ENCODE measurements around the gene DMXL2.
"Not testable (repeated sequence)": the region's sequence is repeated elsewhere in the genome, so short reads cannot be mapped to it uniquely, and the experiment has no call there.

Gene DMXL2

DNA sequence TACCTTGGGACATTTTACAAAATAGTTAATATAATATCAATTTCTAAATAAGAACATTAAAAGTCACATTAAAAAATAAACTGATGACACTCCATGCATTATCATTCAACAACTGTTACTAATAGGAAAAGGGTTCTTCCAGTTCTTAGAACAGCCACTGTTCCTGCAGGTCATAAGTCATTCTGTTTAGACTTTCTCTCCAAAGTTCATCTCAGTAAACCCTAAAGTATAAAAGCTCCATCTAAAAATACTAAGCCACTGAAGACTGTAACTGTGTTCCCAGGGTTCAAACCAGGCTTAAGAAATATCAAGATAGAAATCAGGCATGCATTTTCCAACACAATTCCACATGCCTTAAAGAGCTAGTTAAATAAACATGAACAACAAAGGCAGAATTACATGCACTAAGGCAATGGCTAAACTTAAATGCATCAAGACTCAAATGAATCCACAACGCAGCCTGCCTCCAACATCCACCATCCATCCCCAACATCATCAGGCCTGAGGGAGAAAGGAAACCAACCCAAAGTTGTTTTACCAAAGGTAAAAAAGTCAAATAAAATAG lies 46.2 kb downstream of the DMXL2 start:
- DNase-seq: no peak

- DNase-seq: no peak
Observed at GRCh38 chr15:51575775-51576174, 46.8 kb downstream of the DMXL2 start.

GRCh38 chr15:51573352-51573751 lies 49.2 kb downstream of the DMXL2 start:
- not testable (repeated sequence) for DNase-seq

GRCh38 chr15:51568939-51569784 lies 53.4 kb downstream of the DMXL2 start:
- DNase-seq: not testable (repeated sequence)

GRCh38 chr15:51561271-51561670 lies 61.3 kb downstream of the DMXL2 start:
- DNase-seq: no peak

DNA sequence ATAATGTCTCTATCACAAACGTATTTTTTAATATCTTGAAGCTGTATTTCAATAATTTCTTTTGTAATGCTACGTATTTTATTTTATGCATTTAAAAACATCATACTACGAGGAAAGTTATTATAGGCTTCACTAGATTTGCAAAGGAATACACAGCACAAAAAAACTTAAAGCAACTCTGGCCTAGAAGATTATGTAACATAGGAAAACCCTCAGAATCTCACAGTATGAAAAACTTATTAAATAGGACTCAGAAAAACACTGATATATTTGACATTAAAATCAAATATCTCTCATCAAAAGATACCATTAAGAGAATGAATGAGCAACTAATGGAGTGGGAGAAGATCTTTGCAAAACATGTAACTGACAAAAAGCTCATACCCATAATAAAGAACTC lies 63.7 kb downstream of the DMXL2 start:
- DNase-seq: no peak

- no peak for DNase-seq
Observed at GRCh38 chr15:51558411-51558810, 64.2 kb downstream of the DMXL2 start.

GRCh38 chr15:51550841-51551240 lies 71.7 kb downstream of the DMXL2 start:
- no peak for DNase-seq

GRCh38 chr15:51547656-51548055 lies 74.9 kb downstream of the DMXL2 start:
- DNase-seq: no peak

- DNase-seq: no peak
Observed at GRCh38 chr15:51536965-51537574, 85.5 kb downstream of the DMXL2 start.

DNA sequence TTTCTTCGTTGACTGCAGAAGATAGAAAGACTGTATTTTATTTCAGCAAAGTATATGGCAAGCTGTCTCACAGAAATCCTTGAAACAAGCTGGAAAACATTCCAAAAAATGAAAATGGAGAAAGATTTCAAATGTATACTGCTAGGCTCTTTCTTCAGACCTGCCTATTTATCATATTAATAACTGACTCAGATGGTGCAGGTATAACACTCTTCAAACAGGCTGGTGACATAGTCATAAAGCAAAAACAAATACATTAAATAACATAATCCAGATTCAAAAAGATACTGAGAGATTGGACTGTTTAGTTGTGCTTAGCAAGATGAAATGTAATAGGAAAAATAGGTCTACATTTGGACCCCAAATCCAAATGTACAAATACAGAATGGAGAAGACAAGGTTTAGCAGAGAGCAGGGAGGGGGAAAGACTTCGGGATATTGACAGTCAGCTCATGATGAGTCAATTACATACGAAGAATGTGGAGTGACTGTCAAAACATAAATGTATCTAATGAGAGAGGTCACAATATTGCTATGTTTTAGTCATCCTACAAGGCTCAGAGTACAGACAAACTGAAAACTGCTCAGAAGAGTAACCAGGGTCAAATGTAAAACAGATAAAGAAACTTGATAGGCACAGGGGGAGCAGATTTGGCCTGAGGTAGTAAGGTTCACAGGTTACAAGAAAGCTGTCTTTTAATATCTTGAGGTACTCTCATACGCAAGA lies 88.7 kb downstream of the DMXL2 start:
- no peak for DNase-seq

DNA sequence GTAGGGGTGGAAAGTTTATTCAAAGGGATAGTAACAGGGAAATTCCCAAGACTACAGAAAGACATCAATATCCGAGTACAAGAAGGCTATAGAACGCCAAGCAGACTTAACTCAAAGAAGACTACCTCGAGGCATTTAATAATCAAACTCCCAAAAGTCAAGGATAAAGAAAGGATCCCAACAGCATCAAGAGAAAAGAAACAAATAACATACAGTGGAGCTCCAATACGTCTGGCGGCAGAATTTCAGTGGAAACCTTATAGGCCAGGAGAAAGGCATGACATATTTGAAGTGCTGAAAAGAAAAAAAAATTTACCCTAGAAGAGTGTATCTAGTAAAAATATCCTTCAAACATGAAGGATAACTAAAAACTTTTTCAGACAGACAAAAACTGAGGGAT lies 95.6 kb downstream of the DMXL2 start:
- no peak for DNase-seq

DNA sequence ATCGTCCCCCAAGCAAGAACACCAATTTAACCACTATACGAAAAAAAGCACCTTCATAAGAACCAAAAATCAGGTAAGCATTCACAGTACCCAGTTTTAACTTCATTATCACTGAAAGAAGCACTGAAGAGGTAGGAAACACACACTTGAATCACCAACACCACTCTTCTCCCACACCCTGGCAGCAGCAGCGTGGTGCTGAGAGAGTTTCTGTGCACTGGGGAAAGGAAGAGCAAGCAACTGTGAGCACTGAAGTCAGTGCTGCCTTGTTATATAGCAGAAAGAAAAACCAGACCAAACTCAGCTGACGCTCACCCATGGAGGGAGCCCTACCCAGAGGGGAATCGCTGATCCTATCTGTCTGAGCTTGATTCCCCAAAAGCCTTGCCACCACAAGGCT lies 98.2 kb downstream of the DMXL2 start:
- DNase-seq: peak in 1 of 51 donors; percentile 5

DNA sequence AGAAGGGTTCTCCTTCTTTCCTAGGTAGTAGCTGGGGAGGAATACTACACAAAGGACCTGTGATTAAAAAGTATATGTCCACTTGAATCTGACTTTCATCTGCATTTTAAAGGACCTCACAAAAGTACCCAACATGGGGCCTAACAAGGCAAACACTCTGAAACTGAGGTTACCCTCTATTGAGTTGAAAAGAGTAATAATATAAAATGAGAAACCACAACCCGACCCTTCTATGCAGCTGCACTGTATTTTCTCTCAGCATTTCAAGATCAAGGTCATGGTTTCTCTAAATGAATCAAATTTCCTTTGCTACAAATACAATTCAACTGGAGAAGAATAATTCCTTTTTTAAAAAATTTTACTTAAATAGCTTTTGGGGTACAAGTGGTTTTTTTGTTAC lies 106.3 kb downstream of the DMXL2 start:
- no peak for DNase-seq

DNA sequence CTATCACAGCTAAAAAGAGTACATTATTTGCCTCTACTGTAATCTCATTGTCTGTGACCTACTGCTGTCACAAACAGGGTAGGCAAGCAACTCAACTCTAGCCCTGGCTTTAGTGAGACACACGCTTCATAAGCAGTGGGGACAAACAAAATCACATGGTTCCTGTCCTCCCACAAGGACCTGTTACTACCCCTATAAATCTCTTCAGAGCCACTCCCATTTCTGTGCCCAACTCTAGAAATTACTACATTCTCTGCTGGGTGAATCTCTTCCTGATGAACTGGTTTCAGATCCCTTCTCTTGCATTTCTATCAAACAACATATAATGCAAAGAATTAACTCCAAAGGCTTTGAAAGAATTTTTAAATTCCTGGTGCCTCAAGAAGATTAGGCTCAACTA lies 117.3 kb downstream of the DMXL2 start:
- DNase-seq: no peak

GRCh38 chr15:51503003-51503402 lies 119.6 kb downstream of the DMXL2 start:
- no peak for DNase-seq

DNA sequence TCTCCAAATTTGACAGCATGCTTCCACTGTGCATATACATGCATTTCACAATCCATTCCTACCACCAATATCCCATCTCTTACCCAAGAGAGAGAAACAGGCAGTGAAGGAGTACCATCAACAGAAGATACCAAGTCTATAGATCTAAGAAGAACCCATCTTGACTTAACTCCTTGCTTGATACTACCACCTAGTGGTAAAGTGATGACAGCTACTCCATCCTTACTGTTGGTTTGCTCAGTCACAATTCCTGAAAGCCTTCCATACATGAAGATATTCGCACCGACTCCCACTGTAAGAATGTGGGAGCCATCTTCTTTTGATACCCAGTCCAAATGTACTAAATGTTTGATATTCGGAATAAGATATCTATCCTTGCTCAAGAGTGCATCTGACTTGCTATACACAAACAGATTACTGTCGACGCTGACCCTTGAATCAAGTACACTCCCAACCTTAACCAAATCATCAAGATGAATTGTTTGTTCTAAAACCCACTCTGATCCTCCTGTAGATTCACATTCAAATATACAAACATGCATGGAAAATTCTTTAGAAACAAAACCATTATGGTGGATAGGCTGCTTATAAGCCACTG lies 123.1 kb downstream of the DMXL2 start:
- no peak for DNase-seq

DNA sequence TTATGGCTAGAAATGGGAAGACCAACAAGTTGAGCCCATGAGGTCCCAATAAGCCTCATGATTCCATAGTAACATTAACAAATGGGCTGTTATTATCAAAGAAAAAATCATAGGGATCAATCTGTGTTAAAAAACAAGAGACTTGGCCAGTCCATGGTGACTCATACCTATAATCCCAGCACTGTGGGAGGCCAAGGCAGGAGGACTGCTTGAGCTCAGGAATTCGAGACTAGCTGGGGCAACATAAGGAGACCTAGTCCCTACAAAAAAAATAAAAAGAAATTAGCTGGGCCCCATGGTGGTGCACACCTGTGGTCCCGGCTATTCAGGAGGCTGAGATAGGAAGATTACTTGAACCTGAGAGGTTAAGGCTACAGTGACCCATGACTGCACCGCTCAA lies 124.8 kb downstream of the DMXL2 start:
- no peak for DNase-seq

GRCh38 chr15:51496246-51496645 lies 126.3 kb downstream of the DMXL2 start:
- DNase-seq: no peak

GRCh38 chr15:51494411-51495314 lies 127.9 kb downstream of the DMXL2 start:
- no peak for DNase-seq

GRCh38 chr15:51493892-51494291 lies 128.7 kb downstream of the DMXL2 start:
- no peak for DNase-seq

Data from hypothalamus (tissue), 51 donors.